Activated T-cell treated with anti-CD3 and anti-CD28 coated beads for 1 hour (primary cell): ENCODE results near the gene OR52B2.
"Not testable (repeated sequence)": the region's sequence is repeated elsewhere in the genome, so short reads cannot be mapped to it uniquely, and the experiment has no call there.

Source experiments
- DNase-seq: peaks from one replicate; pipeline ENCODE4 v3.0.0-alpha.2; 2020; ENCODE audit warnings: low read depth

Gene OR52B2

GRCh38 chr11:6151117-6151516 lies 19.0 kb downstream of the OR52B2 start:
- DNase-seq, result no peak

- not testable (repeated sequence) for DNase-seq
Observed at GRCh38 chr11:6143737-6144136, 26.4 kb downstream of the OR52B2 start.

GRCh38 chr11:6142936-6143335 lies 27.2 kb downstream of the OR52B2 start:
- DNase-seq, result no peak

GRCh38 chr11:6135936-6136335 lies 34.2 kb downstream of the OR52B2 start:
- not testable (repeated sequence) for DNase-seq

GRCh38 chr11:6132431-6132830 lies 37.7 kb downstream of the OR52B2 start:
- no peak for DNase-seq

- no peak for DNase-seq
Observed at GRCh38 chr11:6129635-6130034, 40.5 kb downstream of the OR52B2 start.

GRCh38 chr11:6129011-6129410 lies 41.1 kb downstream of the OR52B2 start:
- DNase-seq, result no peak

GRCh38 chr11:6127881-6128280 lies 42.2 kb downstream of the OR52B2 start:
- DNase-seq, result no peak

GRCh38 chr11:6124245-6124644 lies 45.9 kb downstream of the OR52B2 start:
- DNase-seq, result no peak
